B cell (primary cell): ENCODE measurements around the gene IL17F.

ENCODE experiments used
- EZH2 ChIP-seq: IDR thresholded peaks from 2 replicates; pipeline ENCODE4 v1.6.1; 2012; ENCODE audit warnings: borderline replicate concordance, low read depth, mild to moderate bottlenecking, moderate library complexity, low read length; ENCODE audit not compliant: insufficient read depth, poor library complexity, severe bottlenecking
- TF ChIP-seq, protein P1 (sequence below): fragments of 200-600 bp; IDR thresholded peaks from one replicate; pipeline ENCODE4 v1.8.0; 2022; ENCODE audit warnings: antibody characterized with exemption, mild to moderate bottlenecking

DNA sequence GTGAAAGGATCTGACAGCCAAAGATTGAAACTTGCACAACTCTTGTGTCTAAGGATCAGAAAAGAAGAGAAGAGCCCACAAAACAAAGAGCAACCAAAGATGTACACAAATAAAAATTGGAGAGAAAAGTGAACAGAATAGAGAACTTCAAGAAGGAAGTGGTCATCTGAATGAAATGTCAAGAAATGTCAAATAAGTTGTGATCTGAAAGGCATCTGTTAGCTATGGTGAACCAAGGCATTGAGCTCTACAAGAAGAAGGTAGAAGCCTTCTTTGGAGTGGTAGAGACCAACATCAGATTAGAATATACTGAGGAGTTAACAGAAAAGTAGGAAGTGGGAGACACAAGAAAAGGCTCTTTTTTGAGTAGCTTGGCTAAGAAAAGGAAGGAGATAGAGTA is 28.5 kb downstream of the IL17F start:
- TF ChIP-seq, protein P1, sequence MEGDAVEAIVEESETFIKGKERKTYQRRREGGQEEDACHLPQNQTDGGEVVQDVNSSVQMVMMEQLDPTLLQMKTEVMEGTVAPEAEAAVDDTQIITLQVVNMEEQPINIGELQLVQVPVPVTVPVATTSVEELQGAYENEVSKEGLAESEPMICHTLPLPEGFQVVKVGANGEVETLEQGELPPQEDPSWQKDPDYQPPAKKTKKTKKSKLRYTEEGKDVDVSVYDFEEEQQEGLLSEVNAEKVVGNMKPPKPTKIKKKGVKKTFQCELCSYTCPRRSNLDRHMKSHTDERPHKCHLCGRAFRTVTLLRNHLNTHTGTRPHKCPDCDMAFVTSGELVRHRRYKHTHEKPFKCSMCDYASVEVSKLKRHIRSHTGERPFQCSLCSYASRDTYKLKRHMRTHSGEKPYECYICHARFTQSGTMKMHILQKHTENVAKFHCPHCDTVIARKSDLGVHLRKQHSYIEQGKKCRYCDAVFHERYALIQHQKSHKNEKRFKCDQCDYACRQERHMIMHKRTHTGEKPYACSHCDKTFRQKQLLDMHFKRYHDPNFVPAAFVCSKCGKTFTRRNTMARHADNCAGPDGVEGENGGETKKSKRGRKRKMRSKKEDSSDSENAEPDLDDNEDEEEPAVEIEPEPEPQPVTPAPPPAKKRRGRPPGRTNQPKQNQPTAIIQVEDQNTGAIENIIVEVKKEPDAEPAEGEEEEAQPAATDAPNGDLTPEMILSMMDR, result no peak
- no peak for TF ChIP-seq EZH2
